NCI-H510A (cell line): Measurements from ENCODE around the gene CARD11.
"Not testable (repeated sequence)": the region's sequence is repeated elsewhere in the genome, so short reads cannot be mapped to it uniquely, and the experiment has no call there.

ENCODE experiments used
- DNase-seq: peaks from one replicate; lab custom pipeline; 2025; lab: John Stamatoyannopoulos, UW

The CARD11 gene

DNA sequence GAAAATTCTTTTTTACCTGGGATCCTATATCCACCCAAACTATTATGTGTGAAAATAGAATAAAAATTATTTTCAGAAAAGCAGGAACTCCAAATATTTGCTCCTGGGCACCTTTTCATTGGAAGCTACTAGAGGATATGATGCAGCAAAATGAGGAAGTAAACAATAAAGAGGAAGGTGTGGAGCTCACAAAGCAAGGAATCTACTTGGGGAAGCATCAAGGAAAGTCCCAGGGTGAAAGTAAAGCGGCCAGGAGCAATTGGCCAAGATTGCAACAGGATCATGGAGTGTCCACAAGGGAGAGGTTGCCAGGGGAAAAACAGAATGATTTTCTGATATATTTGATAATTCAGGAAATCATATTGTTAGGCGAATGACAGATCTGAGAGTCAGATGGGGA is 80.8 kb downstream of the CARD11 start:
- DNase-seq: no peak

DNA sequence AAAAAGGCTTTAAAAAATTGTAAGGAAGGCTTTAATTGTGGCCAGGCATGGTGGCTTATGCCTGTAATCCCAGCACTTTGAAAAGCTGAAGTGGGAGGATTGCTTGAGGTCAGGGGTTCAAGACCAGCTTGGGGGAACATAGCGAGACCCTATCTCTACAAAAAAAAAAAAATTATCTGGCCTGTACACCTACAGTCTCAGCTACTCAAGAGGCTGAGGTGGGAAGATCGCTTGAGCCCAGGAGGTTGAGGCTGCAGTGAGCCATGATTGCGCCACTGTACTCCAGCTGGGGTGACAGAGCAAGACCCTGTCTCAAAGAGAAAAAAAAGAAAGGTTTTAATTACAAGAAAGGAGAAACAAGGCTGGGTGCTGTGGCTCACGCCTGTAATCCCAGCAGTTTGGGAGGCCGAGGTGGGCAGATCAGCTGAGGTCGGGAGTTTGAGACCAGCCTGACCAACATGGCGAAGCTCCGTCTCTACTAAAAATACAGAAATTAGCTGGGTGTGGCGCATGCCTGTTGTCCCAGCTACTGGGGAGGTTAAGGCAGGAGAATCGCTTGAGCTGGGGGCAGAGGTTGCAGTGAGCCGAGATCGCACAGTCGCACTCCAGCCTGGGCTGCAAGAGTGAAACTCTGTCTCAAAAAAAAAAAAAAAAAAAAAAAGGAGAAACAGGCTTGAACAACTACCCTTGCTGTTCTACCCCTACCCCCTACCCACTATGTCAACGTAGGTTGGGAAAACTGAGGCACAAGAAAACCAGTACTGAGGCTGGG is 83.7 kb downstream of the CARD11 start:
- DNase-seq: no peak

DNA sequence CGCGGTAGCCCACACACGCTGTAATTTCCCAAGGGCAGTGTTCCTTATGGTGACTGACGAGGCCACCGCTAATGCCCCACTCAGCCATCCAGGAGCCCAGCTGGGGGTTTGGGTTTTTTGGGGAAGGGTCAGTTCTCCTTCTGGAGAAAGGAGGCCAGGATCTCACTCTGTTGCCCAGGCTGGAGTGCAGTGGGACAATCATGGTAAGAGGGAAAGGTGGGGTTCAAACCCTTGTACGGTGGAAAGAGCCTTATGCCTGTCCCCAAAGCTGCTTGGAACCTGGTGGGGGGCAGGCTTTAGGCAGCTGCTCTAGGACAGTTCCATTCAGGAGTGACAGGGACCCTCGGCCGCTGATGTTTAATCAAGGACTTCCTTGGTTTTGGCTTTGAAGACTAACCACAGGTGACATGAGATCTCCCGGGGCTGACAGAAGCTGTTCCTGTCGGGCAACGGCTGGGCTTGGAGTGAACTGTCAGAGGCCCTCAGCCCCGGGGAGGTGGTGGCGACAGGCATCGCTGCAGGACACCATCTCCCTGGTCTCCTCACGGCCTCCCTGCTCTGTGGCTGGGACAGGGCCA is 84.5 kb downstream of the CARD11 start:
- no peak for DNase-seq

DNA sequence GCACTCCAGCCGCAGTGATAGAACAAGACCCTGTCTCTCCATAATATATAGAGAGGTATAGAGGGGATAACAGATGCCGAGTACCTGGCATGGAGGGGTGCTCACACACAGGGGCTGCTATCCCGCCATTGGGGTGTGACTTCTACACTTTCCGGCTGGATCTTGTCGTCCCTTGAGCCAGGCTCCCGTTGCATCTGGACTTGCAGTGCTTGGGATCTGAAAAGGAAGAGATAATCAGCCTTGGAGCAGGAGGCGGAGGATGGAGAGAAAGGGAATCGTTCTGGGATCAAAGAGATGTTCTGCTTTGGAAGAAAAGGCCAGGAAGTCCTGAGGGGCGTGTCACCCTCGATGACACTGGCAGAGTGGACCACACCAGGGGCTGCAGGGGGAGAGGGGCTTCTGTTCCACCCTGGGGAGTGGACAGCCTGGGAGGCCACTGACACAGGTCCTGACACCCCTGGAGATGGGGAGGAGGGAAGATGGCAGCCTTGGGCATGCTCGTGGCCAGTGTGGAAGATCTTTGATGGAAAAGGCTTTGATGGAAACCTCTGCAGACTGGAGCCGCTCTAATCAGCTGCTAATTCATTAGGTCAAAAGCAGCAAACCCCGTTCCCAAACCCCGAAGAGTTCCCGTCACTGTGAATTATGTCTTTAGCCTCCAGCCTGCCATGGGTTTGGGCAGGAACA is 85.1 kb downstream of the CARD11 start:
- no peak for DNase-seq

DNA sequence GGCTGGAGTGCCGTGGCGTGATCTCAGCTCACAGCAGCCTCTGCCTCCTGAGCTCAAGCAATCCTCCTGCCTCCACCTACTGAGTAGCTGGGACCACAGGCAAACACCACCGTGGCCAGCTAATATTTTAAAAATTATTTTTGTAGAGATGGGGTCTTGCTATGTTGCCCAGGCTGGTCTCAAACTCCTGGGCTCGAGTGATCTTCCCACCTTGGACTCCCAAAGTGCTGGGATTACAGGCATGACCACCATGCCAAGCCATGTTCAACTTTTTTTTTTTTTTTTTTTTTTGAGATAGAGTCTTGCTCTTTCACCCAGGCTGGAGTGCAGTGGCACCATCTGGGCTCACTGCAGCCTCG is 86.3 kb downstream of the CARD11 start:
- not testable (repeated sequence) for DNase-seq

DNA sequence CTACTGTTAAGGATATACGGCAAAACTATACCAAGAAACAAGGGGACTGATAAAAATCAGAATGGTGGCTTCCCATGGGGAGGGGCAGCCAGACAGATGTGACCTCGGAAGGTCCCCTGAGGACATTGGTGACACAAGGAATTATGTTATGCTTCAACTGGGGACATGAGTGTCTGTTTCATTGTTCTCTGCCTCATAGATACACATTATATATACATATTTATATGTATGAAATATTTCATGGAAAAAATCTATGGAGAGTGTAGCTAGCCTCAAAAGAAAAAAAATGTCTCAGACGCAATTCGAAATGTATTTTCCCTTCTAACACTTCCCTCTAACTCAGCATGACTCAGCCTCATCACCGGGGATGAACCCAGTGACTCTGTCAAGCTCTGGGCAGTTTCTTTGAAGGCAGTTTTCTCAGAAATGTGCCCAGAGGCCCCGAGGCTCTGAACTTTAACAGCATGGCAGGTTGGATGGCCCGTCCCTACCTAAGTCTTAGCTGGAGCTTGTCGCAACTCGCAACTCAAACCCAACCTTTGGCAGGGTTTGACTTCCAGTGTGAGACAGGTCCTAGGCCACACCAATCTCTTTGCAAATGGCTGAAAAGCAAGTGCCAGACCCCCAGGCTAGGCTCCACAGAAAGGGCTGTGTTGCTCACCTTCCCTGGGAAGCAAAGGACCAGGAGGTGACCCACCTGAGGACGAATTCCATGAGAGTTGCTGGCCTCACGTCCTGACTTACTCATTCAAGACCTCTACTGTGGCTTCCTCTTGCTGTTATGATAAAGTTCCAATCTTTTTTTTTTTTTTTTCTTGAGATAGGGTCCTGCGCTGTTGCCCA is 86.9 kb downstream of the CARD11 start:
- DNase-seq: no peak

DNA sequence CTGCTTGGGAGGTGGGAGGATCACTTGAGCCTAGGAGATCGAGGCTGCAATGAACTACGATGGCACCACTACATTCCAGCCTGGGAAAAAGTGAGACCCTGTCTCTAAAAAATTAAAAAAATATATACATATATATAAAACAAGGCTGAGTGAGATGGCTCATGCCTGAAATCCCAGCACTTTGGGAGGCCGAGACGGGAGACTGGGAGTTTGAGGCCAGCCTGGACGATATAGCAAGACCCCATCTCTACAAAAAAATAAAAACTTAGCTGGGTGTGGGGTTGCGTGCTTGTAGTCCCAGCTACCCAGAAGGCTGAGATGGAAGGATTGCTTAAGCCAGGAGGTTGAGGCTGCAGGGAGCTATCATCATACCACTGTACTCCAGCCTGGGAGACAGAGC is 87.6 kb downstream of the CARD11 start:
- DNase-seq: no peak

DNA sequence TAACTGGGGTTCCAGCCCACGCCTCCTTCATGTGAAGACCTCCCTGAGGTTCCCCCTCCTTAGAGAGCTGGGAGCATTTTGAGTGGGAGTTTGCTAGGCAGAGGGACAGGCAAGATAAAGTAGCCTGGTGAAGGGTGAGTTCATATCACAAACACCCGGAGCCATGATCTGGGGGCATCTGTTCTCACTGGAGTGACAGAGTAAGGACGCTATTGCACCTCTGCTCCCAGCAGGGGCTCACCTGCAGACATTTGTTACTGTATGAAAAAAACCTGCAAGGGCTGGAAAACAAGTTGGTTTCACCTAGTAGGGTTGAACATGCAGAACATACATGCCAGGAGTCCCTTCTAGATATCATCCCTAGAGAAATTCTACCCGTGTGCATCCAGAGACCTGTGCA is 88.4 kb downstream of the CARD11 start:
- DNase-seq: no peak

DNA sequence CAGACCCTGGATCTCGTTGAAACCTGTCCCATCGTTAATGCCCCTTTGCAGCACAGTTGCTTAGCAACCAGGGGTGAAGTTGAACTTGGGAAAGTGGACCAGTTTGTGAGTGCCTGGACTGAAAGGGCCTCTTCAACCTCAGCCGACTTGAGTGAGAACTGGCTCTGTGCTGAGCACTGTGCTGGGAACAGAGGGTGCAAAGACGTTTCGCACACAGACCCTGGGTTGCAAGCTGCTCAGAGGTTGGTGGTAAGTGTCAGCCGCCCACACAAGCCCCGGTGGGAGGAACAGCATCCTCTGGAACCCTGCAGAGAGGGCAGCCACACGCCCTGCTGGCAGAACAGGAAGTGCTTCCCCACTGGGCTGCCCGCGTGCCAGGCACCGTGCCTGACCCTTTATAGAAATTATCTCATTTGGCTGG is 89.2 kb downstream of the CARD11 start:
- no peak for DNase-seq

DNA sequence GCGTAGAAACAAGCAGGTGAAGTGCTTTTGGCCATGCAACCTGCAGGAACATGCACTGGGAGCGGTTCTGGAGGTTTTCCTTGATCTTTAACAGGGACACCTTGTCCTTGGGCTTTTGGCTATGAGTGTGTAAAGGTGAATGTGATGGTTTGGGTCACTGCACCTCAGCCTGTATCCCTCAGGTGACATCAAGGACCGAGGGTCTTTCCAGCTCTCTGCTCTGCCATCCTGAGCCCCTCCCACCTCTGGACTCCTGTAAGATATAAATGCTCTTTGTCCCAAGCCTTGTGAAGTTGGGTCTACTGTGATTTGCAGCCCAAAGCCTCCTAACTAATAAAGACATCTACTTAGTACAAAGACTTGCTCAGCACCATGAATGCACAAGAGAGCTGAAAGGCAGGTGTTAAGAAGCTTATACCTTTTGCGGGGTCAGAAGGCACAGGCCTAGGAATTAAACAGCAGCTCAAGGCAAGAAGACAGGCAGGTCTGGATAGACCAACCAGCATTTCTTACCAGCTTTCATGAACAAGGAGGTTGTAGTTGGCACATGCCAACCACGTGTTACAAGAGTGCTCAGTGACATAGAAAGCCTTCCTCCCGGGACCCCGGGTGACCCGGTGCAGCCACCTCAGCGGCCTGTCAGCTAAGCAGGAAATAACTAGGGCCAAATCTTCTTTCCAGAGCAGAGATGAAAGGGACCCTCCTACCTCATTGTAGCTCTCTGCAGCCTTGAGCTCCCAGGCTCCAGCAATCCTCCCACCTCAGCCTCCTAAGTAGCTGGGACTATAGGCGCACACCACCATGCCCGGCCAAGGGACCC is 89.9 kb downstream of the CARD11 start:
- DNase-seq: no peak

DNA sequence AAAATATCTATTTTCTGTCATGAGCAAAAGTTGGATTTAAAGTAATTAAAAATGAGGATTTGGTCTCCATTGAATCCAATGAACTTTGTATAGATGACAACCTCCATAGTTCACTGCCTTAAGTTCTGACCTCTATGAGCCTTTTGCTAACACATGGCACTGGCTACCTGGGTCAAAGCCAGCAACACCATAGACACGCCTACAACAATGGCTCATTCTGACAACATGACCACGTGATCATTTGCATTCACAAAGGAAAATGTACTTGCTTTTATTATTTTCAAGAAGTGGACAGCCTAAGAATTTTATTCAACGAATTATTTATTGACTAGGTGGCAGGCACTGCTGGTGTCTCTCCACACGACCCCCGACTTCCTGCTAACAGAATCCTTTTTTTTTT is 90.6 kb downstream of the CARD11 start:
- DNase-seq: no peak

DNA sequence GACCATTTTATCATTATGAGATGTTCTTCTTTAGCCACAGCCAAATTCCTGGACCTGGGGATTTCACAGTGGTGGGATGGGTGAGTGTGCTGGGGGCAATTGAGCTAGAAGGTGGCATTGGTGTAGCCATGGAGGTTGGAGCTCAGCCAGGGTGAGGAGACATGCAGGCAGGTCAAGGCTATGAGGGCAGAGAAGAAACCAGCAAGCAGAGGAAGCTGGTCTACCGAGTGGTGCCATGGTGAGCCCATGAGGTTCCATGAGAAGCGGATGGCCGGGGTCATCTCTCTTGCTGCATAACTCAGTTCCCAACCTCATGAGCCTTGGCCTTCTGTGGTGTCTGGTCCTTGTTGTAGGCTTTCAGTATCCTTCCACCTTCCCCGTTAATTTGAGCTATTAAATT is 91.4 kb downstream of the CARD11 start:
- no peak for DNase-seq

DNA sequence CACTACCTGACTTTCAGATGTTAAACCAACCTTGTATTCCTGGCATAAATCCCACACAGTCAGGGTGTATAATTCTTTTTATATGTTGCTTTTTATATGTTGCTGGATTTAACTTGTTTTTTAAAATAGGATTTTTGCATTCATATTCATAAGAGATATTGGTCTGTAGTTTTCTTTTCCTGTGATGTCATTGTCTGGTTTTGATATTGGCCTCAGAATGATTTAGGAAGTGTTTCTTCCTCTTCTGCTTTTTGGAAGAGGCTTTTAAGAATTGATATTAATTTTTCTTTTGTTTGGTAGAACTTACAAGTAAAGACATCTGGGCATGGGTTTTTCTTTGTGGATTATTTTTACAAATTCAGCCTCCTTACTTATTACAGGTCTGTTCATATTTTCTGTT is 93.1 kb downstream of the CARD11 start:
- DNase-seq: no peak

DNA sequence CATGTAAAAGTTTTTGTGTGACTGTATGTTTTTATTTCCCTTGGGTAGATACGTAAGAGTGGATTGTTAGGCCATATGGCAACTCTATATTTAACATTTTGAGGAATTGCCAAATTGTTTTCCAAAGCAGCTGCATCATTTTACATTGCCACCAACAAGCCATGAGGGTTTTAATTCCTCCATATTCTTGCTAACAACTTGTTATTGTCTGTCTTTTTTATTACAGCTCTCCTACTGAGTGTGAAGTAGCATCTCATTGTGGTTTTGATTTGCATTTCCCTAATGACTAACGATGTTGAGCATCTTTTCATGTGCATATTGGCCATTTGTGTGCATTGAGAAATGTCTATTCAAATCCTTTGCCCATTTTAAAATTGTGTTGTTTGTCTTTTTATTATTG is 94.9 kb downstream of the CARD11 start:
- no peak for DNase-seq

DNA sequence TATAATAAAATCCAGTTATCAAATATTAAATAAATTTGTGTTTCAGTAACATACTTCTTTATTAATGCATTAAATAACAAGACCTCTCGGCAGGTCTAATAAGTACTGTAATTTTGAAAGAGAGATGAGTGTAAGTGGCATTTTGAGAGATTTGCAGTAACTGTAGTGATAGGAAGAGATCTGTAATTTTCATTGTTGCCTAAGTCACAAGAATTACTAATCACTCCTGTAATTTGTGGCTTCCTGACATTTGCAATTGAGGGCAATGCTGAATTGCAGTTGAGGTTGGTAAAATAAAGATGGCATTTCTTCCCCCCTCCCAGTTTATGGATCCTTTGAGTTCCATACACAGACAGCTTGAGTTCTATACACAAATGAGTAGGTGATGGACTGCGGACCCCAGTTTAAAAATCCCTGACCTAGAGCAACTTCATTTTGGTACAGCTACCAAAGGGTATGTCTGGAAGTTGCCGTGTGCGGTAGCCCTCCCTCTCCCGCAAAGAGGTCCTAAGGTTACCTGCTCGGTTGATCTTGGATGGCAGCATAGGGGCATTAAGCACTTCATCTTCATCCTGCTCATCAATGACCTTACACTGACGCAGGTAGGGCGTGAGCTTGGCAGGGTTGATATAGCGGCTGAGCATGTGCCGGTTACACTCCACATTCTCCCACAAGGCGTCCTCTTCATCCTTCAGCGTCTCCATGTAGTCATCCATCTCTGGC is 96.4 kb downstream of the CARD11 start:
- no peak for DNase-seq

DNA sequence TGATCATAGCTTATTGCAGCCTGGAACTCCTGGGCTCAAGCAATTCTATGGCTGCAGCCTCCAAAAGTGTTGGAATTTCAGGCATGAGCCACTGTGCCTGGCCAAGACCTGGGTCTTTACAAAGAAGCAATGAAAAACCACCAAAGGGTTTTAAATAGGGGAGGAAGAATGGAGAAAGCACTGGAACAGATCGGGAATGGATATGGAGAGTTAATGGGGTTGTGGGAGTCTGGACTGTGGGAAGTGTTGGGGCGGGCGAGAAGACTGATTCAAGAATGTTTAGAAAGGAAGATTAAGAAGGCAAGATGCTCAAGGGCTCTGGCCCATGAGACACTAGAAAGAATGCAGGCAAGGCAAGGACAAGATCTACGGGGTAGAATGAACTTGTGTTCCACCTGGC is 98.5 kb downstream of the CARD11 start:
- DNase-seq: no peak

DNA sequence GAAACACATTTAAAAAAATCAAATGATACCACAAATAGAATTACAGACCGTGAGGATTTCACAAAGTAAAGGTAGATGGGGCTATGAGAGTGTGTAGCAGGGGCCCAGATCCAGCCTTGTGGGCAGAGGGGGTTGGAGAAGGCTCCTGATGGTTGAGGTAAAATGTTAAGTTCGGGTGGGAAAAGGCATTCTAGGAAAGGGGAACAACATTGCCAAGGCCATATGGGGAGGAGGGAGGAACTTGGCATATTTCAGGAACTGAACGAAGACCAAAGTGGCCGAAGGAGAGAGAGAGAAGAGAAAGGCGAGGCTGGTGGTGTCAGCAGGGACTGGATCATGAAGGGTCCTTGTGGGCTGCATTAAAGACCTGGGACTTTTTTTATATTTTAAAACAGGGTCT is 98.9 kb downstream of the CARD11 start:
- DNase-seq: no peak

DNA sequence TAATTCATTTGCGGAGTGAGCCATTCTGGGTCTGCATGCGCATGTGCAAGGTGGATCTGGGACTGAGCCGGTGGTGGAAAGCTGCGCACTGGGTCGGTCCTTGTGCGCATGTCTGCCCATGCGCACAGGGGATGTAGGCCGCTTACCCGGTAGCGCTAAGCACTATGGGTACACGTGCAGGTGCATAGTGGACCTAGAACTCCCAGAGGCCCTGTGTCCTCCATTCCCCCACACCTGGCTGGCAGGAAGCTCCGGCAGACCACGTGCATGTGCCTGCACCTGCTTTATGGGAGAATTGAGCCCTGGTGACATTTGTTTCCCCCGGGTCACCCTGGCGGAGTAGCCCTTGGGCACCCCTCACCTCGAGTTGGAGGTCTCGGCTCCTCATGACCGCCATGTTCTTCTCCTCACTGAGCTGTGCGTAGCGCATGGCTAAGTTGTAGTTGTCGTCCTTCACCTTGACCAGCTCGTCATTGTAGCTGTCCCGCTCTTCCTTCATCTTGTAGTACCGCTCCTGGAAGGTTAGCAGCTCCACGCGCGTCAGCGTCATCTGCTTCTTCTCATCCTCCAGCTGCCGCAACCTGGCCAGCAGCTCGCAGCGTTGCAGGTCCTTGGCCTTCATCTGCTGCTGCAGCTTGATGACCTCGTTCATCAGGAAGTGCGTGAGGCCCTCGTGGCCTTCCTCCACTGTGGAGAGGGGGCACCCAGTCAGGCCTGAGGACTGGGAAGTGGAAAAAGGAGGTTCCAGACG is 99.6 kb downstream of the CARD11 start:
- DNase-seq: no peak

DNA sequence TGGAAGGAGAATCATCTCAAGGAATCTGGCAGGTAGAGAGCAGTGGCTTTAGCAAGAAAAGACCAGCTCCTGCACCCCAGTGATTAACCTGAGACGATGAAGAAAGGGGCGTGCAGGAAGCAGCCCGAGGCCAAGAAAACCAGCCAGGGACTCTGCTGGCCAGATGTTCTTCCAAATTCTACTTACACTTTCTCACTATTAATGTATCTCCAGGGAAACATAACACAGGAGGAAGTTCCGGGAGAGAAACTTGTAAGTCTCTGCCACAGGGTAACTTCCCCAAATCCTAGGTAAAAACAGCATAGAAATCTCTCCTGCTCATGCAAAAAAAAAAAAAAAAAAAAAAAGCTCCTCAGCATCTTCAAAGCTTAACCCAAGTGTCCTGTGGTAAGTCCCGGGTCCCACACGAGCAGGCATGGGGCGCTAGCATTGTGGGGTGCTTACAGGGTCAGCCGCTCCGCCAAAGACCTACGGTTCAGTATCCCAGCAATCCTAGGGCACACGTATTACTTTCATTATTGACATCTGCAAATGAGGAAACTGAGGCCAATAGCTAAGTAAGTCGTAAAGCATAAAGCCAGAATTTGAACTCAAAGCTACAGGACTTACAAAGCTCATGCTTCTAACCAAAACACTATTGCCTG is 102.3 kb downstream of the CARD11 start:
- DNase-seq: no peak

DNA sequence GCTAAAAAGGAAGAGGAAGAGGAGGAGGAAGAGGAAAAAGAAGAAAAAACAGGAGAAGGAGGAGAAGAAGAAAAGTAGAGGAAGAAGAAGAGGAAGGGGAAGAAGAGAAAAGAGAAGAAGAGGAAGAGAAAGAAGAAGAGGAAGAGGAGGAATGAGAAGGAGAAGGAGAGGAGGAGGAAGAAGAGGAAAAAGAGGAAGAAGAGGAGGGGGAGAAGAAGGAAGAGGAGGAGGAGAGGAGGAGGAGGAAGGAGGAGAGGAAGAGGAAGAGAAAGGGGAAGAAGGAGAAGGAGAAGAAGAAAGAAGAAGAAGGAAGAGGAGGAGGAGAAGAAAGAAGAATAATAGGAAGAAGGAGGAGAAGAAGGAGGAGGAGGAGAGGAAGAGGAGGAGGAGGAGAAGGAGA is 103.2 kb downstream of the CARD11 start:
- no peak for DNase-seq
